Ishikawa (cell line): ENCODE data around the gene ATP1B3.

Experiments used
- CEBPB ChIP-seq: IDR thresholded peaks from 2 replicates; pipeline ENCODE4 v1.6.1; 2012
- CREB1 ChIP-seq: IDR thresholded peaks from 2 replicates; pipeline ENCODE4 v1.6.1; 2012; ENCODE audit warnings: low read depth
- EGR1 ChIP-seq: IDR thresholded peaks from 2 replicates; pipeline ENCODE4 v1.6.1; 2012
- EP300 ChIP-seq: IDR thresholded peaks from 2 replicates; pipeline ENCODE4 v1.6.1; 2012; ENCODE audit warnings: borderline replicate concordance
- FOXM1 ChIP-seq: IDR thresholded peaks from 2 replicates; pipeline ENCODE4 v1.6.1; 2012; ENCODE audit warnings: low read depth, borderline replicate concordance
- MAX ChIP-seq: IDR thresholded peaks from 2 replicates; pipeline ENCODE4 v1.6.1; 2012
- NFIC ChIP-seq: IDR thresholded peaks from 2 replicates; pipeline ENCODE4 v1.6.1; 2012
- RAD21 ChIP-seq: IDR thresholded peaks from 2 replicates; pipeline ENCODE4 v1.6.1; 2012; ENCODE audit warnings: low read depth
- TAF1 ChIP-seq: IDR thresholded peaks from 2 replicates; pipeline ENCODE4 v1.6.1; 2012; ENCODE audit warnings: low read depth, mild to moderate bottlenecking
- TCF12 ChIP-seq: IDR thresholded peaks from 2 replicates; pipeline ENCODE4 v1.6.1; 2012; ENCODE audit warnings: low read depth
- USF1 ChIP-seq: IDR thresholded peaks from 2 replicates; pipeline ENCODE4 v1.6.1; 2012
- YY1 ChIP-seq: IDR thresholded peaks from 2 replicates; pipeline ENCODE4 v1.6.1; 2012; ENCODE audit warnings: low read depth
- ZBTB7A ChIP-seq: IDR thresholded peaks from 2 replicates; pipeline ENCODE4 v1.6.1; 2012; ENCODE audit warnings: low read depth
- TF ChIP-seq, protein P1 (sequence below): IDR thresholded peaks from 2 replicates; pipeline ENCODE4 v1.6.1; 2012; ENCODE audit warnings: low read depth, mild to moderate bottlenecking

DNA sequence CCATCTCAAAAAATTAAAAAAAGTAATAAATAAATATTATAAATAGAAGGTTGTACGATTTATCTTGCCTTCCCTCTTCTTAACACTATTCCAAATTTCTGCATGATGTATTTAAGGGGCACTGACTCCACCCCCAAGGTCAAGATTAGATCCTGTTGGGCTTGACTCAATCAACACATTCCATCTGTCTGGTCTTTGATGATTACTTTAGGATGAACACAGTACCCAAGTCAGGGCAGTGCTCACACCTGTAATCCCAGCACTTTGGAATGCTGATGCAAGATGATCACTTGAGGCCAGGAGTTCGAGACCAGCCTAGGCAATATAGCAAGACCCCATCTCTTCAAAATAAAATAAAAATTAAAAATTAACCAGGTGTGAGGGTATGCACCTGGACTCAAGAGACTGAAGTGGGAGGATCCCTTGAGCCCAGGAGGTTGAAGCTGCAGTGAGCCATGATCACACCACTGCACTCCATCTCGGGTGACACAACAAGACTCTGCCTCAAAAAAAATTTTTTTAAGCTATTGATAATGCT, 14.1 kb upstream of the ATP1B3 start:
- no peak for TF ChIP-seq CEBPB
- TF ChIP-seq MAX: no peak
- TF ChIP-seq TAF1: no peak
- TF ChIP-seq, protein P1, sequence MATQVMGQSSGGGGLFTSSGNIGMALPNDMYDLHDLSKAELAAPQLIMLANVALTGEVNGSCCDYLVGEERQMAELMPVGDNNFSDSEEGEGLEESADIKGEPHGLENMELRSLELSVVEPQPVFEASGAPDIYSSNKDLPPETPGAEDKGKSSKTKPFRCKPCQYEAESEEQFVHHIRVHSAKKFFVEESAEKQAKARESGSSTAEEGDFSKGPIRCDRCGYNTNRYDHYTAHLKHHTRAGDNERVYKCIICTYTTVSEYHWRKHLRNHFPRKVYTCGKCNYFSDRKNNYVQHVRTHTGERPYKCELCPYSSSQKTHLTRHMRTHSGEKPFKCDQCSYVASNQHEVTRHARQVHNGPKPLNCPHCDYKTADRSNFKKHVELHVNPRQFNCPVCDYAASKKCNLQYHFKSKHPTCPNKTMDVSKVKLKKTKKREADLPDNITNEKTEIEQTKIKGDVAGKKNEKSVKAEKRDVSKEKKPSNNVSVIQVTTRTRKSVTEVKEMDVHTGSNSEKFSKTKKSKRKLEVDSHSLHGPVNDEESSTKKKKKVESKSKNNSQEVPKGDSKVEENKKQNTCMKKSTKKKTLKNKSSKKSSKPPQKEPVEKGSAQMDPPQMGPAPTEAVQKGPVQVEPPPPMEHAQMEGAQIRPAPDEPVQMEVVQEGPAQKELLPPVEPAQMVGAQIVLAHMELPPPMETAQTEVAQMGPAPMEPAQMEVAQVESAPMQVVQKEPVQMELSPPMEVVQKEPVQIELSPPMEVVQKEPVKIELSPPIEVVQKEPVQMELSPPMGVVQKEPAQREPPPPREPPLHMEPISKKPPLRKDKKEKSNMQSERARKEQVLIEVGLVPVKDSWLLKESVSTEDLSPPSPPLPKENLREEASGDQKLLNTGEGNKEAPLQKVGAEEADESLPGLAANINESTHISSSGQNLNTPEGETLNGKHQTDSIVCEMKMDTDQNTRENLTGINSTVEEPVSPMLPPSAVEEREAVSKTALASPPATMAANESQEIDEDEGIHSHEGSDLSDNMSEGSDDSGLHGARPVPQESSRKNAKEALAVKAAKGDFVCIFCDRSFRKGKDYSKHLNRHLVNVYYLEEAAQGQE: no peak
- no peak for TF ChIP-seq ZBTB7A
- TF ChIP-seq FOXM1: no peak
- TF ChIP-seq YY1: no peak
- no peak for TF ChIP-seq CREB1
- TF ChIP-seq EGR1: no peak
- no peak for TF ChIP-seq RAD21
- TF ChIP-seq EP300: no peak
- TF ChIP-seq USF1: no peak
- no peak for TF ChIP-seq TCF12
- TF ChIP-seq NFIC: no peak
